ENCODE data around the gene DOCK9.

DNA sequence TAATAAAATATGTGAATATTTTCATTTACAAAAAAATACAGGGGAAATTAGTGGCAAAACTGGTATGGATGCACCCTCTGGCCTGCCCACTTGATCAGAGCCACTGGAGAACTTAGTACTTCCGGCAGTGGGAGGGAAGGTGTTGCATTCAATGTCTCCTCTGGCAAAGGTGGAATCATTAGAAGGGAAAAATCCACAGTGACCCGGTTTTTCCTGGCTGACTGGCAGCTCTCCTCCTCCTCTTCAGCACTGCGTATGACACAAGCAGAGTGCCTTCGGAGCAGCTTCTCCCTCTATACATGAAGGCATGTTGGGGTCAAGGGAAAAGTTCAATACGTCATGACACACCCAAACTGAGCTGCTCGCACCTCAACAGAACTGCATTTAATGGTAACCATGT, 123.4 kb downstream of the DOCK9 start:
- TF ChIP-seq CTCF (conservative IDR thresholded peaks at IDR 0.05; ENCODE audit: low read depth, low read length) = no peak
- no peak for TF ChIP-seq EZH2 (IDR thresholded peaks at IDR 0.05; ENCODE audit: low read length, unreplicated experiment)
